ENCODE measurements around the gene AUTS2. TPM values are rescaled to one million over a fixed set of nuclear protein-coding genes. Genes with fewer than 3 reads are reported as not detected.

Gene AUTS2
- total and polyA plus RNA-seq, 2 of the 8 experiments (the other 6 are each of a cell fraction or from before 2014, with no cell fraction given), result 25.9 to 101 TPM

- no peak overlapping the region for H2BK20ac ChIP-seq (ENCODE audit: low read length)
- H3K56ac ChIP-seq (replicated peaks; ENCODE audit: insufficient read length, low read depth, low read length), result no peak overlapping the region
- no peak overlapping the region for H3K23ac ChIP-seq (ENCODE audit: insufficient read length)
- H3K79me1 ChIP-seq (ENCODE audit: low read depth, low read length), result no peaks in the 10 kb centered on the region
- POLR2A ChIA-PET (ENCODE audit: partially characterized antibody), result no interaction called here
- no peak overlapping the region for H3K9ac ChIP-seq (replicated peaks in 1 of 4; ENCODE audit: extremely low read depth in 1 of 4, low read depth in 3 of 4, low read length in 3 of 4)
- no peak overlapping the region for H4K5ac ChIP-seq (ENCODE audit: insufficient read length, low read depth, low read length)
- H2BK12ac ChIP-seq (ENCODE audit: low read depth, low read length), result no peak overlapping the region
- H4K20me1 ChIP-seq (replicated peaks in 1 of 2; ENCODE audit: control insufficient read depth in 1 of 2, insufficient read depth in 2 of 2, low read length in 2 of 2), result no peaks in the 10 kb centered on the region
- CTCF ChIA-PET (ENCODE audit: partially characterized antibody), result interaction anchor here (1.4 kb wide), 1 partner anchor 85 kb away, joined by 5 read pairs; no protein-coding TSS in a partner anchor
- no peak overlapping the region for H2BK15ac ChIP-seq (ENCODE audit: low read length)
- H4K8ac ChIP-seq (ENCODE audit: extremely low read depth, insufficient read depth, low read length), result no peak overlapping the region
- H3K14ac ChIP-seq (ENCODE audit: insufficient read length), result no peak overlapping the region
- no peak overlapping the region for H2AK5ac ChIP-seq (ENCODE audit: low read depth, low read length)
- FAIRE-seq, result no peak
- no peak for DNase-seq (ENCODE audit: low read depth in 1 of 2, low spot score in 2 of 2)
- no peaks in the 10 kb centered on the region for H3K36me3 ChIP-seq (ENCODE audit: control insufficient read depth in 2 of 4, insufficient read depth in 4 of 4, low read length in 3 of 4)
- no peak overlapping the region for H3K4ac ChIP-seq (replicated peaks; ENCODE audit: insufficient read length, low read depth, low read length)
- 81% methylated on average over 2 of the region's 2 CpGs; no CpG with 5 or more reads in 1 of the 2 experiments for WGBS, 2 experiments (ENCODE audit: extremely low coverage in 1 of 2, insufficient coverage in 1 of 2, insufficient read length in 1 of 2, insufficient replicate concordance in 2 of 2, low coverage in 1 of 2, low lambda C conversion rate in 2 of 2, missing lambda C conversion rate in 1 of 2)
- no peak overlapping the region for H3K4me3 ChIP-seq (ENCODE audit: extremely low read depth in 1 of 4, insufficient read depth in 2 of 4, low read depth in 3 of 4, low read length in 4 of 4)
- peaks cover 3 to 12% (median 11%) of the 10 kb centered on the region in 4 experiments; a peak in 6 of 7 replicates for H3K4me1 ChIP-seq (replicated peaks in 1 of 4; ENCODE audit: control insufficient read depth in 3 of 4, insufficient read depth in 4 of 4, low read length in 3 of 4)
- no peaks in the 10 kb centered on the region for H3K23me2 ChIP-seq (ENCODE audit: low read depth, low read length)
- H3K79me2 ChIP-seq (ENCODE audit: control insufficient read depth in 1 of 2, insufficient read depth in 2 of 2, low read length in 2 of 2), result no peaks in the 10 kb centered on the region
- H3K18ac ChIP-seq (ENCODE audit: extremely low read depth, low read length), result no peak overlapping the region
- H3K4me2 ChIP-seq (ENCODE audit: insufficient read depth in 1 of 2, low read depth in 2 of 2, low read length in 2 of 2), result 0 out of 4 replicates have a peak overlapping the region, but pooled peaks of 1 of the 2 experiments have one; percentile 46
- no peaks in the 10 kb centered on the region for H3K9me3 ChIP-seq (ENCODE audit: insufficient read depth in 2 of 2, low read depth in 1 of 2, low read length in 1 of 2)
- H2BK5ac ChIP-seq (ENCODE audit: low read depth, low read length), result no peak overlapping the region
- H3K27me3 ChIP-seq (replicated peaks in 1 of 4; ENCODE audit: control insufficient read depth in 3 of 4, extremely low read depth in 1 of 4, insufficient read depth in 3 of 4, low read length in 3 of 4), result no peaks in the 10 kb centered on the region
- no peak overlapping the region for H4K91ac ChIP-seq (replicated peaks; ENCODE audit: insufficient read length, low read length)
- H3K27ac ChIP-seq (ENCODE audit: low read depth, low read length), result no peak overlapping the region
- no peak for TF ChIP-seq USF2 (IDR thresholded peaks at IDR 0.05; ENCODE audit: low read length)
- no peak for TF ChIP-seq RFX5 (IDR thresholded peaks at IDR 0.05; ENCODE audit: borderline replicate concordance, low read depth, low read length)
- TF ChIP-seq SP4 (IDR thresholded peaks at IDR 0.05; ENCODE audit: low read length), result no peak
- no peak overlapping the region for H2BK120ac ChIP-seq (replicated peaks; ENCODE audit: low read depth, low read length)
- no peak overlapping the region for H2AFZ ChIP-seq (ENCODE audit: low read length)
These were observed 823.0 kb downstream of the AUTS2 start for GRCh38 chr7:70421319-70421718.
